PC-3 (cell line): ENCODE measurements around the gene PFDN2. TPM values are rescaled to one million over a fixed set of nuclear protein-coding genes. Genes with fewer than 3 reads are reported as not detected.

ENCODE experiments used
- ATAC-seq: fragments of 200-7000 bp; cut with Tn5 transposase; 2 replicates; pipeline ENCODE4 v1.9.1; 2020; ENCODE audit warnings: mild to moderate bottlenecking, moderate library complexity
- BruUV-seq: library from RNA; stranded (reverse); fragments of 400-500 nt; replicated peaks from 2 replicates; lab custom pipeline; 2021; lab: Mats Ljungman, UMichigan
- CTCF ChIA-PET: fragments of 300-600 bp; sonication (Branson Sonifier 250); formaldehyde crosslinking; loops from one replicate; lab custom pipeline; 2022; ENCODE audit warnings: antibody characterized with exemption; lab: Charles Lee
- POLR2A ChIA-PET: fragments of 300-600 bp; sonication (Branson Sonifier 250); formaldehyde crosslinking; loops from one replicate; lab custom pipeline; 2022; ENCODE audit warnings: antibody characterized with exemption; ENCODE audit not compliant: unreplicated experiment; lab: Charles Lee
- DNase-seq: peaks from one replicate; pipeline ENCODE4 v3.0.0-alpha.2; 2015
- H2AFZ ChIP-seq: fragments of 300-600 bp; sonication (generic); 2 replicates; pipeline ENCODE4 v1.6.0; 2016; ENCODE audit warnings: antibody characterized with exemption, low read length
- H3F3A ChIP-seq: fragments of 300-600 bp; sonication (generic); one replicate; pipeline ENCODE4 v1.6.0; 2017; ENCODE audit warnings: antibody characterized with exemption, low read length, control low read depth, mild to moderate bottlenecking; ENCODE audit not compliant: unreplicated experiment
- H3K27ac ChIP-seq: fragments of 300-600 bp; sonication (generic); 2 replicates; pipeline ENCODE4 v1.5.1; 2016; ENCODE audit warnings: mild to moderate bottlenecking, low read length
- H3K27me3 ChIP-seq: fragments of 300-600 bp; sonication (generic); 2 replicates; pipeline ENCODE4 v1.6.1; 2016; ENCODE audit warnings: low read length, mixed read lengths
- H3K36me3 ChIP-seq: fragments of 300-600 bp; sonication (generic); 2 replicates; pipeline ENCODE4 v1.6.1; 2016; ENCODE audit warnings: low read depth, mixed run types, low read length, mixed read lengths
- H3K4me1 ChIP-seq: fragments of 300-600 bp; sonication (generic); 2 replicates; pipeline ENCODE4 v1.5.1; 2016; ENCODE audit warnings: low read length; ENCODE audit not compliant: insufficient read depth
- H3K4me2 ChIP-seq: fragments of 300-600 bp; sonication (generic); 2 replicates; pipeline ENCODE4 v1.6.0; 2016; ENCODE audit warnings: low read length
- H3K4me3 ChIP-seq: fragments of 300-600 bp; sonication (generic); 2 replicates; pipeline ENCODE4 v1.5.1; 2016; ENCODE audit warnings: mild to moderate bottlenecking, low read length, mixed read lengths
- H3K79me2 ChIP-seq: fragments of 300-600 bp; sonication (generic); 2 replicates; pipeline ENCODE4 v1.6.1; 2017; ENCODE audit warnings: low read length, mixed read lengths
- H3K9ac ChIP-seq: fragments of 300-600 bp; sonication (generic); 2 replicates; pipeline ENCODE4 v1.6.0; 2016; ENCODE audit warnings: mild to moderate bottlenecking, low read length
- H3K9me2 ChIP-seq: fragments of 300-600 bp; sonication (generic); replicated peaks from 2 replicates; pipeline ENCODE4 v1.6.1; 2016; ENCODE audit warnings: mixed run types, low read length, mixed read lengths
- H3K9me3 ChIP-seq: fragments of 300-600 bp; sonication (generic); 2 replicates; pipeline ENCODE4 v1.6.1; 2016; ENCODE audit warnings: low read length, mixed read lengths
- H4K20me1 ChIP-seq: fragments of 300-600 bp; sonication (generic); 2 replicates; pipeline ENCODE4 v1.6.1; 2016; ENCODE audit warnings: low read length, mixed read lengths
- CTCF ChIP-seq: fragments of 300-600 bp; sonication (generic); conservative IDR thresholded peaks from 2 replicates; pipeline ENCODE4 v1.5.1; 2017; ENCODE audit warnings: antibody characterized with exemption, low read depth, mild to moderate bottlenecking, low read length
- EZH2 ChIP-seq: fragments of 300-600 bp; sonication (generic); IDR thresholded peaks from one replicate; pipeline ENCODE4 v1.6.1; 2017; ENCODE audit warnings: antibody characterized with exemption, mild to moderate bottlenecking, low read length; ENCODE audit not compliant: unreplicated experiment
- EZH2phosphoT487 ChIP-seq: fragments of 300-600 bp; sonication (generic); IDR thresholded peaks from 2 replicates; pipeline ENCODE4 v1.6.1; 2018; ENCODE audit warnings: mild to moderate bottlenecking, antibody characterized with exemption, low read length, borderline replicate concordance
- intact Hi-C: fragments of 100-400 bp; cut with micrococcal nuclease; formaldehyde crosslinking; loops from 2 replicates; pipeline ENCODE4 v1.9.0; 2023
- total RNA-seq: library from RNA; depleted of rRNA; stranded (reverse); fragments of >200 nt; gene quantifications from 2 replicates; pipeline ENCODE4 v1.2.3, GENCODE V29; 2014

The PFDN2 gene
- total RNA-seq, 1 experiment from 2014 or later, result 197 TPM

DNA sequence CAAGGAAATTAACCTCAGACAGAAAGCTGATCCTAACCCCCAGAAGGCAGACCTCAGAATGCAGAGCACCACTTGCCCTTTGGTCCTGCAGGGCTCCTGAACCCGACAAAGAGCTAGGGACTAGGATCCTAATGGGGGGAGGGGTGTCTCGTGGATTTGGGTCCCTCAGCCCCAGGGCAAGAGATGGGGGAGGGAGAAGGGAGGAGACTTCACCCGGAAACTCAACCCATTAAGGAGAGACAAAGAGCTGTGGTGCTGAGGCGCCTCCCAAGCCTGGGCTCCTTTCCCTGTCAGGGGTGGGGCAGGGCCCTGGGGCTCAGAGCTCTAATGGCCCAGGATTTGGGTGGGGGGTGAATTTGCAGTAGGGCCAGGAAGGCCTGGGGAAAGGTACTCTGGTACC lies 31.4 kb downstream of the PFDN2 start:
- no peak overlapping the region for H2AFZ ChIP-seq
- H3K4me1 ChIP-seq, result peaks cover 83% of the 10 kb centered on the region
- no TSS peak for BruUV-seq
- H3K27ac ChIP-seq, result no peak overlapping the region
- no peaks in the 10 kb centered on the region for H3K36me3 ChIP-seq
- H3K27me3 ChIP-seq, result no peaks in the 10 kb centered on the region
- intact Hi-C loops, result no loop called here
- DNase-seq (no peak), ATAC-seq (no peak)
- peaks cover 26% of the 10 kb centered on the region for H3K79me2 ChIP-seq
- POLR2A ChIA-PET, result interaction anchor here (0.6 kb wide), 1 partner anchor 65 kb away, joined by 3 read pairs; no protein-coding TSS in a partner anchor
- no peak overlapping the region for H3K9ac ChIP-seq
- CTCF ChIA-PET, result no interaction called here
- TF ChIP-seq EZH2phosphoT487, result no peak
- TF ChIP-seq CTCF, result no peak
- no peak for TF ChIP-seq EZH2
- H3K9me3 ChIP-seq, result no peaks in the 10 kb centered on the region
- no peaks in the 10 kb centered on the region for H3F3A ChIP-seq
- no peaks in the 10 kb centered on the region for H4K20me1 ChIP-seq
- H3K4me2 ChIP-seq, result peak overlapping the region; percentile 26; the same call in 1 of the 2 replicates
- H3K9me2 ChIP-seq, result no peaks in the 10 kb centered on the region
- H3K4me3 ChIP-seq, result no peak overlapping the region

DNA sequence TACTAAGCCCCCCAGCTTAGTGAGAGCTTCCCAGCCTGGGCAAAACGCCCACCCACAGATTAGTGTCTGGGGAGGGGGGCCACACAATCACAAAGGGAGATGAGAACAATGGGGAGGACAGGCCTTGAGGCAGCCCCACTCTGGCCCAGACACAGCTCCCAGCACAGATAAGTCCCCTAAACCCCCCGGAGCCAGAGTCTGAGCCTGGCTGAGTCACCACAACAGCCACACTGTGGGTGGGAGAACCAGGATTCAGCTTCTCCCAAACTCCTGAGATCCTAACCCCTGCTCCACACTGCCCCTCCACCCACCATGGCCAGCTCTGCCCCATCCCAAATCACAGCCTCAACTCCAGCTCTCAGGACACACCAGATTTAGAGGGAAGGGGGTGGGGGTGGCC lies 32.7 kb downstream of the PFDN2 start:
- no peaks in the 10 kb centered on the region for H3K9me2 ChIP-seq
- TF ChIP-seq EZH2phosphoT487, result no peak
- no peak for TF ChIP-seq EZH2
- no peak for TF ChIP-seq CTCF
- peaks cover 87% of the 10 kb centered on the region for H3K4me1 ChIP-seq
- H3K4me3 ChIP-seq, result no peak overlapping the region
- H2AFZ ChIP-seq, result no peak overlapping the region
- DNase-seq (no peak), ATAC-seq (no peak)
- BruUV-seq, result no TSS peak
- no peaks in the 10 kb centered on the region for H4K20me1 ChIP-seq
- peaks cover 26% of the 10 kb centered on the region for H3K79me2 ChIP-seq
- H3K27ac ChIP-seq, result peak overlapping the region; percentile 56
- POLR2A ChIA-PET, result no interaction called here
- intact Hi-C loops, result no loop called here
- H3K9me3 ChIP-seq, result no peaks in the 10 kb centered on the region
- H3K9ac ChIP-seq, result no peak overlapping the region
- no peaks in the 10 kb centered on the region for H3F3A ChIP-seq
- H3K4me2 ChIP-seq, result peak overlapping the region; percentile 68
- H3K27me3 ChIP-seq, result no peaks in the 10 kb centered on the region
- CTCF ChIA-PET, result no interaction called here
- H3K36me3 ChIP-seq, result no peaks in the 10 kb centered on the region

DNA sequence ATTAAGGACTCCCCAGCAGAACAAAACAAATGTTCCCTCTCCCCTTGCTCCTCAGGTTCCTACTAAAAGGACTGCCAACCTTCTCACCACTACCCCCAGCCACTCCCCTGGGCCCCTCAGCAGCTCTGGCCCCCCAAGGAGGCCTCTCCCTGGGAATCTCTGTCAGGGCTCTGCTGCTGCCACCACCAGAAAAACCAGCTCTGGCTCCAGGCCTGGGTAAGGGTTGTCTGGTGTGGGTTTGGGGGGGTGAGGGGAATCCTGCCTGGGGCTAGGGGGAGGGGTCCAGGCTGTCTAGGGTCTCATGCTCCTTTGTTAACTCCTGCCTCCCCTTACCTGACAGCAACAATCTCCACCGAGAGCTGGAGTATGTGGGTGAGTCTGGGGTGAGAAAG lies 33.2 kb downstream of the PFDN2 start:
- Histone ChIP-seq H3K9ac (no peak overlapping the region), H3K9me3 (no peaks in the 10 kb centered on the region), H3K36me3 (no peaks in the 10 kb centered on the region), H3K4me2 (peak overlapping the region; percentile 68), H3K27me3 (no peaks in the 10 kb centered on the region), H3F3A (no peaks in the 10 kb centered on the region), H2AFZ (no peak overlapping the region), H4K20me1 (no peaks in the 10 kb centered on the region), H3K4me1 (peaks cover 82% of the 10 kb centered on the region), H3K27ac (peak overlapping the region; percentile 56), H3K4me3 (no peak overlapping the region), H3K79me2 (peaks cover 26% of the 10 kb centered on the region), H3K9me2 (no peaks in the 10 kb centered on the region)
- intact Hi-C loops, result no loop called here
- BruUV-seq, result no TSS peak
- ChIA-PET CTCF (no interaction called here), POLR2A (no interaction called here)
- ATAC-seq (no peak), DNase-seq (no peak)
- TF ChIP-seq EZH2phosphoT487 (no peak), CTCF (no peak), EZH2 (no peak)
